Left hindlimb (tissue), 1 donor: ENCODE results near the gene GGCT.
"Not testable (repeated sequence)": the region's sequence is repeated elsewhere in the genome, so short reads cannot be mapped to it uniquely, and the experiment has no call there.

Source experiments
- DNase-seq: peaks from one replicate; pipeline ENCODE4 v3.0.0-alpha.2; 2018

The GGCT gene, protein sequence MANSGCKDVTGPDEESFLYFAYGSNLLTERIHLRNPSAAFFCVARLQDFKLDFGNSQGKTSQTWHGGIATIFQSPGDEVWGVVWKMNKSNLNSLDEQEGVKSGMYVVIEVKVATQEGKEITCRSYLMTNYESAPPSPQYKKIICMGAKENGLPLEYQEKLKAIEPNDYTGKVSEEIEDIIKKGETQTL

DNA sequence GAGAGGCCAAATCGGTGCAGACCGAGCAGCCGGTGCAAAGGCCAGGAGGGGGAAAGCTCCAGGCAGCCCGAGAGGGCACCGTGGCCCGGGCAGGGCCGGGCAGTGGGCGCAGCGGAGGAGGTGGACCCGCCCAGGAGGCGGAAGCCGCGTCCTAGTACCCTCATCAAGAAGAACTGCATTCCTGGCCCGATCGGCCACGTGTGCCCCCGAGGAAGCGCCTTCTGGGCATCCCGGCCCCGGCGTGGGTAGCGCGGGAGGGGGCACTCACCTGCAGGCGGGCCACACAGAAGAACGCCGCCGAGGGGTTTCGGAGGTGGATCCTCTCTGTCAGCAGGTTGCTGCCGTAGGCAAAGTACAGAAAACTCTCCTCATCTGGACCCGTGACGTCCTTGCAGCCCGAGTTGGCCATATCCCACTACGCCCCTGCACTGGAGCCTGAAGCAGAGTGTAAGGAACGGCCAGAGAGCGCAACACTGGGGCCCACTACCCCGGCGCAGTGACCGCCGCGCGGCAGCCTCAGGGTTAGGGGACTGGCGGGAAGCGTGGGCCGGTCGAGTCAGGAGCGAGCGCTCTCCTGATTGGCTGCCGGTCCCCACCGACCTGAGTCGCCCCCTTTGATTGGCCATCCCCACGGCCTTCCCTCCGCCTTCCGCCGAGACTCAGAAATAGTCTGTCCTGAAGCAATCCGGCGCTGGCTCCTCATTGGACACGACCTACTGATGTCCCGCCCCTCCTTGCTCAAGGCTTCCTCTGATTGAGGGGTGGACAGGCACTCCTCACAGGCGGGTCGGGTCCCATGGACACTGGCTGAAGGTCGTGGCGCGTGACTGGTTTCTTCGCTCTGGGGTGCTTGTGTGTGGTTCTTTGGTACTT lies at the start of gene GGCT:
Gene GGCT (minus strand): TSS at position 529 of the 873 bp plus-strand sequence. CDS start 120 bp downstream, at position 409.
- DNase-seq: peak; percentile 98

DNA sequence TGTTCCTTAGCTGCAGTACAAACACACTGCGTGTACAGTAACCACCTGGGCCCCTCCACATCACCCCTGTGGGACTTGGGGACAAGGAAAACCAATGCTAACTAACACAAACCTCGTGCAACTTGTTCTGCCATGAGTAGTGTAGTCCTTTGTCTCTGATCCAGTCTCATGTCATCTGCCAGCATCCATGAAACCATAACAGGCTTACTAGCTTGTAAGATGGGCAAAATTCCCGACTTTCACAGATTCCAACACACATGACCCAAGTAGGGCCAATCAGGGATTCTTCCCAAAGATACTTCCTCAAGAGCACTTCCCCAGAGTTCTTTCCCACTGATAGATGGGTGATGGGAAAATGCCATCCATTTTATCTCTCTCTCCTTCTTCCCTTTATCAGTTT lies 48.9 kb upstream of the GGCT start:
- DNase-seq: no peak

DNA sequence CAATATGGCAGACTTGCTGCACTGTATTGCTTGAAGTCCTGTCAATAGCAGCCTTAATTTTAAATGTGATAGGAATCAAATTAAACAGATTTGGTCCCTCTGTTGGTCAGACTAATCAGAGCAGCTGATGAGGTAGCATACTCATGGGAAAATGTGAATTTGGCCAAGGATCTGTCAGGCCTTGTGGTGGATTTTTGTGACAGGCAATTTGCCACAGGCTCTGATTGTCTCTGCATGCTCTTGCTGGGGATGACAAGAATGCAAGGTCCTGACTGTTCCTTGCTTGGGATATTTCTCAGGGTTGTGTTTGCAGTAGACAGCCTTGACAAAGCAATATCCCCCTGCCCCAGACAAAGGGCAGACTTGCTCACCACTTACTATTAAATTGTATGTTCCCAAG lies 48.5 kb upstream of the GGCT start:
- DNase-seq: no peak

DNA sequence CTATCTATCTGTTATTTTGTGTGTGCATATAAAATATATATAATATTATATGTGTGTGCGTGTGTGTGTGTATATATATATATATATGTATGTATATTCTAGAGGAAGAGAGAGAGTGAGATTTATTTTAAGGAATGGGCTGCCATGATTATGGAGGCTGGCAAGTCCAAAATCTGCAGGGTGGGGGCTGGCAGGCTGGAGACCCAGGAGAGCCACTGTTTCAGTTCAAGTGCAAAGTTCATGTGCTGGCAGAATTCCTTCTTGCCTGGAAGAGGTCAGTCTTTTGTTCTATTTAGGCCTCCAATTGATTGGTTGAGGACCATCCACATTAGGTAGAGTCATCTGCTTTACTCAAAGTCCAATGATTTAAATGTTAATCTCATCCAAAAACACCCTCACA lies 47.7 kb upstream of the GGCT start:
- no peak for DNase-seq

DNA sequence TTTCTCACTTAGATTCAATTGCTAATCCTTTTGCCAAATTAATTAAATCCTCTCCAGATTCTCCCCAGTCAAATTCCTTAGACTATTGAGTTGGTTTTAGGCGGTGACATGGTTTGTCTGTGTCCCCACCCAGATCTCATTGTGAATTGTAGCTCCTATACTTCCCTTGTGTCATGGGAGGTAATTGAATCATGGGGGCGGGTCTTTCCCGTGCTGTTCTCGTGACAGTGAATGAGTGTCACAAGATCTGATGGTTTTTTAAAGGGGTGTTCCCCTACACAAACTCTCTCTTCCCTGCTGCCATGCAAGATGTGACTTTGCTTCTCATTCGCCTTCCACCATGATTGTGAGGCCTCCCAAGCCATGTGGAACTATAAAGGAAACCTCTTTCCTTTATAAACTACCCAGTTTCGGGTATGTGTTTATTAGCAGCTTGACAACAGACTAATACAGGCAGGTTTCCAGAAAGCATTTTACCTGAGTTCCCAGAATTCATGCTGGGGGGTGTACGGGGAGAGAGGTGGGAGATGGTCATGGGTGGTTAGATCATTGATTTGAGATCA lies 45.4 kb upstream of the GGCT start:
- DNase-seq: no peak

DNA sequence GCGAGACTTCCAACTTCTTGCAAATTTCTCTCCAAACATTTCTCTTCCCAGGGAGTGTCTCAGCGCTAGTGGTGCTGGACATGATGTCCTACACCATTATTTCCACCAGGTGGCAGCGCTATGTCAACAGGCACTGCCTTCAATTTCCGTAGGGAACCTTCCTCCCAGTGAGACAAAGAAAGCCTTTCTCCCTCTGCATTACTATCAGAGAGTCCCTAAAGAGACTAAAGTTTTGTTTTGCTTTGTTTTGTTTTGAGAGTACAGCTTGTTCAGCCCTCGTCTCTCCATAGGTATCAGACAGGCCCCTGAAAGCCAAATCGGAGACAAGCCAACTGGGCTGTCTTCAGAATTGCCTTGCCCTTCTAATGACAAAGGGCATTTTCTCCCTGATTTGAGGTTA lies 44.2 kb upstream of the GGCT start:
- peak; percentile 67 for DNase-seq

DNA sequence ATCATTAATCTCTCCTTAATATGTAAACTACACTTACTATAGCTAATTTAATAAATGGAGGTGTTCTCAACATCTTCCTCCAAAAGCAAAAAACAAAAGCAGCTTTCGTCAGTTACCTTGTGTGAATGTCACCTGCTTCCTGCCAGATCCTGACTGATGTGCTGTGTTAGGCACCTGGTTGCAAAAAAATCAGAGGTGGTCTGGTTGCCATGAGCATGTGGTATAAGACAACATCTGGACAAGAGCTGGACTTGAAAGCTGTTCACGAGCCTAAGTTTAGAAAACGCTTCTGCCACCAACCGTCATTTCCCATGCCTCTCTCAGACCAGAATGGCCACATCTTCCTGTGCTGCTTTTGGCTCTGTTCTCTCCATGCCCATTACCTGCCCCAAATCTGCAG lies 42.0 kb upstream of the GGCT start:
- no peak for DNase-seq

DNA sequence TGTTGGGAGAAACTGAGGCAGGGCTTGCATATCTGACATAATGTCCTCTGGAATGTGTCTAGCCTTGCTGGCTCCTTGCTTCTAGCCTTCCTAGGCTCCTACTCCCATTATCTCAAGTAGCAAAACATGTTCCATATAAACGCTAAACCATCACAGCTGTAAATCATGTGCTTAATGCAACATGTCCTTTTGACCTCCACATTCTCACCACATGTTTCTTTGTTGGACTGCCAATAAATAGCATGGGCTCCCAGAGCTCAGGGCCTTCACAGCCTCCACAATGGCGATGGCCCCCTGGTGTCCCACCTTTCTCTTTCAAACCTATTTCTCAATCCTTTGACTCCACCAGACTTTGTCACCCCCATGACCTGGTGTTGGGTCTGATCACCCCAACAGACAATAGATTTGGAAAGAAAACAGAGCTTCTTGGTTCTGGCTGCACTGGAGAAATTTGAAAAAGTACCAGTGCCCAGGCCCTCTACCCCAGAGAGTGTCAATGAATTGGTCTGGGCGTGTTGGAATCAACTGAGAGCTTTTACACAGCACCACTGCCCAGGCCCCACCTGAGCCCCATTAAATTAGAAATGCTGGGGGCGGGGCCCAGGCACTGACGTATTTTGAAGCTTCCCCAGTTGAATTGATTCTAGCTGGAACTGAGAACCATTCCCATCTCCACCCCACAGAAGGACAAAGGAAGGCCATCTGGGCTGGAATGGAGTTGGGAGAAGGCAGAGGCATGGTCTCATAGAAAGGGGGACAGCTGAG lies 41.3 kb upstream of the GGCT start:
- DNase-seq: no peak

DNA sequence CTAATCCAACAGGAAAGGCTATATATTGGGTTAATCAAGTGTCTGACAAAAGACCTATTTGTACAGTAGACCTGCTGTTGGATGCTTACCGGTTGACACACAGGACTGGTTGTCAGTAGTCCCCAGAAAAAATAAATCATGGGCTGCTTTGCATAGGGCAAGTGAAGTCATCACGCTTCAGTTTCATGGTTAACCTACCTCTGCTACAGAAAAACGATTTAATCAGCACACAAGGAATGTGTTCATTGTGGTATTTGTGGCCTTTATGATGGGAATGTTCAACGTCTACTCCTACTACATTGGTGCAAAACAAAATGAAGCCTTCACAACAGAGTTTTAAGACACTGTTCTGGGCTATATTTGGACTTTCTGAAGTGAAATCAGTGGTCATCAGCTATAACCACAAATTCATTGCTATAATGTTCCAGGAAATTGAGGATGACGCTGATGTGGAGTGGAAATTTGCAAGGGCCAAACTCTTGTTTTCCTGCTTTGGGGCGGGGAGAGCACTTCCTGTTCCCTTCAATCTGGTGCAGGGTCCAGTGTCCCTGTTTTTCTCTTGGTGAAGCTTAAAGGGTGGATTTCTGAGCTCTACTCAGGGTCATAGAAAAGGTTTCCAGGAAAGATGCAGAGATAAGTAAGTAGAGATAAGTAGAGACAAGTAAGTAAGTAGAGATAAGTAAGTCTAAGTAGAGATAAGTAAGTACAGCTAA lies 39.3 kb upstream of the GGCT start:
- no peak for DNase-seq

DNA sequence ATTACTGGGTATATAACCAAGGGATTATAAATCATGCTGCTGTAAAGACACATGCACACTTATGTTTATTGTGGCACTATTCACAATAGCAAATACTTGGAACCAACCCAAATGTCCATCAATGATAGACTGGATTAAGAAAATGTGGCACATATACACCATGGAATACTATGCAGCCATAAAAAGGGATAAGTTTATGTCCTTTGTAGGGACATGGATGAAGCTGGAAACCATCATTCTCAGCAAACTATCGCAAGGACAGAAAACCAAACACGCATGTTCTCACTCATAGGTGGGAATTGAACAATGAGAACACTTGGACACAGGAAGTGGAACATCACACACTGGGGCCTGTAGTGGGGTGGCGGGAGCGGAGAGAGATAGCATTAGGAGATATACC lies 38.5 kb upstream of the GGCT start:
- not testable (repeated sequence) for DNase-seq

DNA sequence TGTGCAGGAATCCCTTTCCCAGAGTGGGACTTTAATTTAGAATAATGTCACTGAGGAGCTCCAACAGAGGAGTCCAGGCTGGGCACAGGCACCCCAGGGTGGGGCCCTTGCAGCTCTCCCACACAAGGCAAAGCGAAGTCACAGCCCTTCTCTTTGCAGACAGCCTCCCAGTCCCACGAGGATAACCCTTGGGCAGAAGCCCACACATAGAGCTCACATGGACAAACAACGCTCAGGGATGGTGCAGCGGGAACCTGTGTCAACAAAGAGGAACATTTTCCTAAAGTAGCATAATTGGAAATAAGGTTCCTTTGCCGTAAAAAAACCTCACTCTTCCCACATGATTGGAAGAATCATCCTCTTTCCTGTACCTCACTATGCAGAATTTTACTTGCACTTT lies 29.3 kb upstream of the GGCT start:
- no peak for DNase-seq

DNA sequence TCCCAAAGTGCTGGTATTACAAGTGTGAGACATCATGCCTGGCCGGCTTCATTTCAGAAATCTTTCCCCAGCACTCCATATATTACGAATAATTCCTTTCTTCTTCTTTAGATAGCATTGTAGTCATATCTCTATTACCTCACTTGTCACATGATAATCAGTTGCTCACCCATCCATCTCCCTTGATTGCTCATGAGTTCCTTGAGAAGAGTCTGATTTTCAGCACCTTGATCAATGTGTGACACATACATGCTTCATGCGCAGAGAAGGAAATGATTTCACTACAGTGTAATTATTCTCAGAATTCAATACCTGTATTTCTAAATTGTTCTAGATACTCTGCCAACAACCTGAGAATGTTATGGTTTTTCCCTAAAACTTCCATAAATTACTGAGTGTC lies 26.7 kb upstream of the GGCT start:
- no peak for DNase-seq

DNA sequence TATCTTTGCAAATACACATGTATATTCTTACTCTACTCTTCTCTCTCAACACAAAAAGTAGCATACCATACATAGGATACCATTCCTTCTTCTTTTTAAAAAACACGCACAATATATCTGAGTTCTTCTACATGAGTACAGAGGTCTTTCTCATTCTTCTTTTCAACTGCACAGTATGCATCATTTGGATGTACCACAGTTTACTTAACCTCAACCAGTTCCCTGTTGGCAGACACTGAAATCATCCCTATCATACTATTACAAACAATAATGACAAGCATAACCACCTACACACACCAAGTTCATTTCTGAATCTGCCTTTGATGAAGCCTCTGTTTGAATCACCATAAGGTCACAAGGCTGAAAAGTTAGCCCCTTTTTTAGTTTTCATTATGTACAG lies 25.7 kb upstream of the GGCT start:
- no peak for DNase-seq

DNA sequence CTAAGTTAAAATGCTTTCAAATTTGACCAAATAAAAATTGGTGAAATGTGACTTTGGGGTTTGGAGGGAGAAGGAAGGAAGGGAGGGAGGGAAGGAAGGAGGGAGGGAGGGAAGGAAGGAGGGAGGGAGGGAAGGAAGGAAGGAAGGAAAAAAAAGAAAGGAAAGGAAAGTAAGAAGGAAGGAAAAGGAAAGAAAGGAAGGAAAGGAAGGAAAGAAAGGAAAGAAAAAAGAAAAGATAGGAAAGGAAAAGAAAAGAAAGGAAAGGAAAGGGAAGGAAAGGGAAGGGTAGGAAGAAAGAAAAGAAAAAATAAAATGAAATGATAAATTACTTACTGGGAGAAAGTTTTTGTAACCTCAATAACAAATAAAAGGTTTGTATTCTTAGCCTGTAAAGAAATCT lies 24.1 kb upstream of the GGCT start:
- no peak for DNase-seq

DNA sequence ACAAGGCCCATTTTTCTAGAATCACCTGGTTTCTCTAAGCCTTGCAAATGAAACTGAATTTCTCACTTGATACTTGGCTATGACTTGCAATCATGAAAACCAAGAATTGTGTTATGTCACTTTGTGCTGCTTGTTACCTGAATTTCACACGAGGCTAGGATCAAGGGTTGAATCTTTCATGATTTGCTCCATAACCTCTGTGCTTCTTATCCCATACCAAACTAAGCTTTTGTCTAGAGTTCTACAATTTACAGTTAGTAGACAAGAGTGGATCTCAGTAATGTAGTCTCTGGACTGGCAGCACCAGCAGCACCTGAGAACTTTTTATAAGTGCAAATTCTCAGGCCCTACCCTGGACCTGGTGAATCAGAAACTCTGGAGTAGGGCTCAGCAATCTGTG lies 22.7 kb upstream of the GGCT start:
- not testable (repeated sequence) for DNase-seq

DNA sequence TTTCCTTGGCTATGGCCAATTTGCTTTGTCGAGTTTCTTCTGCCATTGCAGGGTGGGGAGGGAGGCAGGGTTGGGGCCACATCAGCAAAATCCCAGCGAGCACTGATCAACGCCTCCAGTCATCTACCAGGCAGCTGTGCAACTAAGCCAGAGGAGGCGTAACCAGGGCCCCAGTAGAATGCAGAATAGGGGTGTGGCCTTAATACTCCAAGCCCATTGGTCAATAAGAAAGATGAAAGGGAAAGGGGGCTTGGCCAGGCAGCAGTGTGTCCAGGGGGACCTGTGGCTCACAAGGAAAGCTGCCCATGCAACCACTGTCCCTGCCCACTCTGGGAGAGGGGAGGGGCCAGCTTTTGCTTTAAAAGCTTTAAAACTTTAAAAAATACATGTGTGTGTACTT lies 21.5 kb upstream of the GGCT start:
- no peak for DNase-seq

DNA sequence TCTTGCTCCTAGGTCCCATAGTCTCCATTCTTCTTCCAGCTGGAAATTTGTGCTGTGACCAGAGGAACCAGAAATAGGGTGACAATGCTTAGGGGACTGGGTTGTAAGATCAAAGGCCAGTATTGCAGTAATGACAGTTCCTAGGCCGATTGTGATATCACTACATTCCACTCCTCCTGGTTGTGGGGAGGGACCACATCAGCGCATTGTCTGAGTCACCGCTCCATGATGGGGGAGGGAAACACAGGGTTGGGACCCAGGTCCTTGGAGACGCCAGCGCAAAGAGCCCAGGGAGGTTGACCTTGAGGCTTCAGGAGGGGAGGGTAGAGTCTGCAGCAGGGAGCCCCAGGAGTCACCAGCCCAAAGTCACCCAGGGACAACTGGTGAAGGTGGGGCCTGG lies 20.8 kb upstream of the GGCT start:
- no peak for DNase-seq

DNA sequence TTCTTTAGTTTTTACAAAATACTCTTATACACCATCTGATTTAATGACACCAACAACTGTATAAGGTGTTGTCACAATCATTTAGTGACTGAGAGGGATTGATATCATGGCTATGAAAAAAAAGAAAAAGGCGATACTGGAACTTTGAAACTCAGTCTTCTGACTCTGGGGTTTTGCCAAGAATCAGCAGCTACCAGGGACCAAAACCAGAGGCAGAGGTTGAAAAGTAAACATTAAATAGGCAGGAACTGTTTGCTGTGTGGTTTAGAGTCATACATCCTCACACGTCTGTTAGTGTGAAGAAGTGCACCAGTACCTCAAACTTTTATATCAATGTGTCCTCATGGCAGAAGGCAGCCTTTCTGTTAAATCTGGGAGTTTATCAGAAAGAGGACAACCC lies 19.9 kb upstream of the GGCT start:
- DNase-seq: no peak

DNA sequence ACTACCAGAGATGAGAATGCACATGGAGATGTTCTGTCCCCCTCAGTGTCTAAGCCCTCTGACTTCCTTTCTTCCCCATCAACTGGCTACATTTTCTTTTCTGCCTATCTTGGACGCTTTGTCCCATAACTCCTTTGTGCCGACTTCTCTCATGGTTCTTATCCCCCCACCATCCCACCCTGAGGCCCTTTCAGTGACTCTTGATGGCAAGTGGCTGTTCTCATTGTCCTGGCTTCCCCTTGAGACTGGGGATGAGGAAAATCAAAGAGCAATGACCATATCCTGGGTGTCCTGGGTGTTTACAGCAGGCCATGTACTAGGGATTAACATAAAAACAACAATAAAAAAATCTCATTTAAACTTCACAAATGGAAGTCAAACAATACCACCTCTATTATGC lies 18.8 kb upstream of the GGCT start:
- DNase-seq: no peak

DNA sequence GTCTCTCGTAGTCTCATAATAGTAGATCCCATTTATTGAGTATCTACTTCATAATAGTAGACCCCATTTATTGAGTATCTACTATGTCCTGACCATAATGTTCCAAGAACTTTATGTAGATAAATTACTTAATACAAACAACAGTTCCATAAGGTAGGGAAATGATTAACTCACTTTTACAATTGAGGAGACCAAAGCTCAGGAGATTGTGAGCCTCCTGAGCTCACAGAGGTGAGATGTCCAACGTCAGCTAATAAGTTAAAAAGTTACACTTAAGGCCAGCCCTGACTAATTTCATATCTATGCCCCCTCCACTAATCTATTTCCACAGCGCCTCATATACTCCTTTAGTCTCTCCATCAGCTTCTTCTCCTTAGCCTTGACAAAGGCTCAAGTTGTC lies 17.5 kb upstream of the GGCT start:
- DNase-seq: no peak

DNA sequence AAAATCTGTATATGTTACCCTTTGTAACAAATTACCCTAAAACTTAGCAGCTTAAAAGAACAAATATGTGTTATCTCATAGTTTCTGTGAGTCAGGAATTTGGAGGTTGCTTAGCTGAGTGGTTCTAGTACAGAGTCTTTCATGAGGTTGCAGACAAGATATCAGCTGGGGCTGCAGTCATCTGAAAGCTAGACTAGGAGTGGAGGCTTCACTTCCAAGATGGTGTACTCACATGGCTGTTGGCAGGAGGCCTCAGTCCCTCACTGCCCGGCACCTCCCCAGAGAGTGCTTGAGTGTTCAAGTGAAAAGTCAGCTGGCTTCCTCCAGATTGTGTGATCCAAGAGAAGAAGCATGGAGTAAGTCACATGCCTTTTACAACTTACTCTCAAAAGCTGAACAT lies 16.9 kb upstream of the GGCT start:
- no peak for DNase-seq

DNA sequence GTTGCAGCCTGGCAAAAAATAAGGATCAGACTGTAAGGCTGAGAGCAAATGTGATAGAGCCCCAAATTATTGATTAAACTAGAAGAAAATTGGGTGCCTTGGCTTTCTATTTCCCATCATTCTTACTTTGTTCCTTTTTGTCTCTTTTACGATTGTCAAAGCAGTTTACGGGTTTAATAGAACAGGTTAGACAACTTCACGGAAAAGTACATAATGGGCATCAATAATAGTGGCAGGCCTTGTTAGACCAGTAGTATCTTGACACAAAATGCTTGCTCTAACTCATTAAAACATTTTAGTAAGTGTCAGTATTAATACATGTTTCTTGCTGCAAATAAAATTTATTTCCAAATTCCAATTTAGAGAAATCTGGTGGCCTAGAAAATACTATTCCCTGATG lies 14.5 kb upstream of the GGCT start:
- no peak for DNase-seq

DNA sequence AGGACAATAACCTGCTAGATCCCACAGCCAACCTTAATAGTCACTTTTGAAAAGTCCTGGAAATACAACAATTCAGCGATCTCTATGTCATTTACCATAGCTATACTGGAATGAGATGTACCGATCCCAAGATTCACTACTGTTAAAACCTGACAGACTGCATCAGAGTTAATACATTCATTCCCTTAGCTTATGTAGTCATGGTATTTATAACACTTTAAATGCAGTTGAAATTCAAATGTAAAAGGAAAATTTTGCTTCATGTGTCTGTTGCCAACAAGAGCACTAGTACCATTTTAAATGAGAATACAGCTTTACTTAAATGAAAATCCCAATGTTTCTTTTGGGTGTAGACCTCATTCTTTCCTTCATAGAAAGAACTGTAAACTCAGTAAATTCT lies 11.1 kb upstream of the GGCT start:
- no peak for DNase-seq
